Measurements from ENCODE around the gene TPI1.

GRCh38 chr12:6863586-6864321 is 3.6 kb upstream of the TPI1 start:
- TF ChIP-seq EZH2phosphoT487 (IDR thresholded peaks at IDR 0.05; ENCODE audit: borderline replicate concordance, low read depth, low read length) = no peak
- no peak for TF ChIP-seq CTCF (conservative IDR thresholded peaks at IDR 0.05; ENCODE audit: low read length)
